DOHH2 (cell line): ENCODE measurements around the gene GABPB1.

ENCODE experiments used
- EZH2phosphoT487 ChIP-seq: fragments of 200-600 bp; sonication (generic); IDR thresholded peaks from 2 replicates; pipeline ENCODE4 v1.6.1; 2017; ENCODE audit warnings: borderline replicate concordance, mild to moderate bottlenecking, antibody characterized with exemption, low read length, moderate library complexity, mixed read lengths
- TF ChIP-seq, protein P1 (sequence below): fragments of 200-600 bp; sonication (generic); IDR thresholded peaks from one replicate; pipeline ENCODE4 v1.5.1; 2014; ENCODE audit warnings: antibody characterized with exemption, mild to moderate bottlenecking, low read depth, low read length; ENCODE audit not compliant: poor library complexity, severe bottlenecking

GRCh38 chr15:50335251-50335650 lies 19.7 kb downstream of the GABPB1 start:
- TF ChIP-seq, protein P1, sequence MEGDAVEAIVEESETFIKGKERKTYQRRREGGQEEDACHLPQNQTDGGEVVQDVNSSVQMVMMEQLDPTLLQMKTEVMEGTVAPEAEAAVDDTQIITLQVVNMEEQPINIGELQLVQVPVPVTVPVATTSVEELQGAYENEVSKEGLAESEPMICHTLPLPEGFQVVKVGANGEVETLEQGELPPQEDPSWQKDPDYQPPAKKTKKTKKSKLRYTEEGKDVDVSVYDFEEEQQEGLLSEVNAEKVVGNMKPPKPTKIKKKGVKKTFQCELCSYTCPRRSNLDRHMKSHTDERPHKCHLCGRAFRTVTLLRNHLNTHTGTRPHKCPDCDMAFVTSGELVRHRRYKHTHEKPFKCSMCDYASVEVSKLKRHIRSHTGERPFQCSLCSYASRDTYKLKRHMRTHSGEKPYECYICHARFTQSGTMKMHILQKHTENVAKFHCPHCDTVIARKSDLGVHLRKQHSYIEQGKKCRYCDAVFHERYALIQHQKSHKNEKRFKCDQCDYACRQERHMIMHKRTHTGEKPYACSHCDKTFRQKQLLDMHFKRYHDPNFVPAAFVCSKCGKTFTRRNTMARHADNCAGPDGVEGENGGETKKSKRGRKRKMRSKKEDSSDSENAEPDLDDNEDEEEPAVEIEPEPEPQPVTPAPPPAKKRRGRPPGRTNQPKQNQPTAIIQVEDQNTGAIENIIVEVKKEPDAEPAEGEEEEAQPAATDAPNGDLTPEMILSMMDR, result no peak
- no peak for TF ChIP-seq EZH2phosphoT487
